OCI-LY1 (cell line): ENCODE results near the gene CCDC9B.

ENCODE experiments used
- H2AFZ ChIP-seq: fragments of 200-600 bp; sonication (generic), shearing (Covaris generic); 2 replicates; pipeline ENCODE4 v1.6.0; 2014; ENCODE audit warnings: antibody characterized with exemption, mild to moderate bottlenecking, low read length
- H3F3A ChIP-seq: fragments of 200-600 bp; sonication (generic), shearing (Covaris generic); 2 replicates; pipeline ENCODE4 v1.6.0; 2014; ENCODE audit warnings: mild to moderate bottlenecking, antibody characterized with exemption, low read length, moderate library complexity; ENCODE audit not compliant: insufficient read depth
- H3K27ac ChIP-seq: fragments of 200-600 bp; sonication (generic); 2 replicates; pipeline ENCODE4 v1.5.1; 2014; ENCODE audit warnings: low read length, mixed run types, mild to moderate bottlenecking, low read depth; ENCODE audit not compliant: poor library complexity, severe bottlenecking
- H3K27me3 ChIP-seq: fragments of 200-600 bp; sonication (generic); 2 replicates; pipeline ENCODE4 v1.6.0; 2014; ENCODE audit warnings: antibody characterized with exemption, mild to moderate bottlenecking, low read length, moderate library complexity; ENCODE audit not compliant: insufficient read depth
- H3K36me3 ChIP-seq: fragments of 200-600 bp; sonication (generic); 2 replicates; pipeline ENCODE4 v1.6.1; 2014; ENCODE audit warnings: mild to moderate bottlenecking, antibody characterized with exemption, low read length, moderate library complexity, mixed read lengths; ENCODE audit not compliant: insufficient read depth
- H3K4me1 ChIP-seq: fragments of 200-600 bp; sonication (generic); 2 replicates; pipeline ENCODE4 v1.5.1; 2014; ENCODE audit warnings: mild to moderate bottlenecking, low read length, moderate library complexity; ENCODE audit not compliant: insufficient read depth, severe bottlenecking
- H3K4me2 ChIP-seq: fragments of 200-600 bp; sonication (generic), shearing (Covaris generic); 2 replicates; pipeline ENCODE4 v1.6.1; 2014; ENCODE audit warnings: low read length
- H3K4me3 ChIP-seq: fragments of 200-600 bp; sonication (generic); 2 replicates; pipeline ENCODE4 v1.5.1; 2014; ENCODE audit warnings: low read length, low read depth, mild to moderate bottlenecking, mixed read lengths; ENCODE audit not compliant: poor library complexity, severe bottlenecking
- H3K79me2 ChIP-seq: fragments of 200-600 bp; shearing (Covaris generic); 2 replicates; pipeline ENCODE4 v1.6.1; 2016; ENCODE audit warnings: mixed run types, low read length, mixed read lengths; ENCODE audit not compliant: insufficient read depth
- H3K9ac ChIP-seq: fragments of 200-600 bp; sonication (generic), shearing (Covaris generic); 2 replicates; pipeline ENCODE4 v1.6.1; 2014; ENCODE audit warnings: mild to moderate bottlenecking, low read length, mixed read lengths
- H3K9me2 ChIP-seq: fragments of 200-600 bp; sonication (generic), shearing (Covaris generic); 2 replicates; pipeline ENCODE4 v1.6.1; 2014; ENCODE audit warnings: low read depth, mild to moderate bottlenecking, low read length, mixed read lengths
- H3K9me3 ChIP-seq: fragments of 200-600 bp; shearing (Covaris generic); 2 replicates; pipeline ENCODE4 v1.6.1; 2014; ENCODE audit warnings: low read length, mixed read lengths
- H4K20me1 ChIP-seq: fragments of 200-600 bp; sonication (generic), shearing (Covaris generic); 2 replicates; pipeline ENCODE4 v1.6.0; 2016; ENCODE audit warnings: mild to moderate bottlenecking, low read length; ENCODE audit not compliant: insufficient read depth
- EZH2 ChIP-seq: fragments of 200-600 bp; sonication (generic), shearing (Covaris generic); IDR thresholded peaks from 2 replicates; pipeline ENCODE4 v1.8.0; 2017; ENCODE audit warnings: borderline replicate concordance, mixed run types, mild to moderate bottlenecking, antibody characterized with exemption, low read length, moderate library complexity, mixed read lengths
- TF ChIP-seq, protein P1 (sequence below): fragments of 200-600 bp; sonication (generic), shearing (Covaris generic); IDR thresholded peaks from 2 replicates; pipeline ENCODE4 v1.5.1; 2017; ENCODE audit warnings: mild to moderate bottlenecking, antibody characterized with exemption, low read length, moderate library complexity, mixed read lengths

CCDC9B gene

GRCh38 chr15:40354408-40355171, 13.9 kb upstream of the CCDC9B start:
- Histone ChIP-seq H3K4me1 (peaks cover 13% of the 10 kb centered on the region), H3K4me2 (no peak overlapping the region), H3K27ac (no peak overlapping the region), H2AFZ (no peak overlapping the region), H3K36me3 (no peaks in the 10 kb centered on the region), H3K9me3 (no peaks in the 10 kb centered on the region), H3K9ac (no peak overlapping the region), H3K4me3 (no peak overlapping the region), H3F3A (no peaks in the 10 kb centered on the region), H3K27me3 (no peaks in the 10 kb centered on the region), H4K20me1 (no peaks in the 10 kb centered on the region), H3K79me2 (no peaks in the 10 kb centered on the region), H3K9me2 (no peaks in the 10 kb centered on the region)
- no peak for TF ChIP-seq EZH2
- TF ChIP-seq, protein P1, sequence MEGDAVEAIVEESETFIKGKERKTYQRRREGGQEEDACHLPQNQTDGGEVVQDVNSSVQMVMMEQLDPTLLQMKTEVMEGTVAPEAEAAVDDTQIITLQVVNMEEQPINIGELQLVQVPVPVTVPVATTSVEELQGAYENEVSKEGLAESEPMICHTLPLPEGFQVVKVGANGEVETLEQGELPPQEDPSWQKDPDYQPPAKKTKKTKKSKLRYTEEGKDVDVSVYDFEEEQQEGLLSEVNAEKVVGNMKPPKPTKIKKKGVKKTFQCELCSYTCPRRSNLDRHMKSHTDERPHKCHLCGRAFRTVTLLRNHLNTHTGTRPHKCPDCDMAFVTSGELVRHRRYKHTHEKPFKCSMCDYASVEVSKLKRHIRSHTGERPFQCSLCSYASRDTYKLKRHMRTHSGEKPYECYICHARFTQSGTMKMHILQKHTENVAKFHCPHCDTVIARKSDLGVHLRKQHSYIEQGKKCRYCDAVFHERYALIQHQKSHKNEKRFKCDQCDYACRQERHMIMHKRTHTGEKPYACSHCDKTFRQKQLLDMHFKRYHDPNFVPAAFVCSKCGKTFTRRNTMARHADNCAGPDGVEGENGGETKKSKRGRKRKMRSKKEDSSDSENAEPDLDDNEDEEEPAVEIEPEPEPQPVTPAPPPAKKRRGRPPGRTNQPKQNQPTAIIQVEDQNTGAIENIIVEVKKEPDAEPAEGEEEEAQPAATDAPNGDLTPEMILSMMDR: peak; percentile 37; the same call in 1 of the 2 replicates

DNA sequence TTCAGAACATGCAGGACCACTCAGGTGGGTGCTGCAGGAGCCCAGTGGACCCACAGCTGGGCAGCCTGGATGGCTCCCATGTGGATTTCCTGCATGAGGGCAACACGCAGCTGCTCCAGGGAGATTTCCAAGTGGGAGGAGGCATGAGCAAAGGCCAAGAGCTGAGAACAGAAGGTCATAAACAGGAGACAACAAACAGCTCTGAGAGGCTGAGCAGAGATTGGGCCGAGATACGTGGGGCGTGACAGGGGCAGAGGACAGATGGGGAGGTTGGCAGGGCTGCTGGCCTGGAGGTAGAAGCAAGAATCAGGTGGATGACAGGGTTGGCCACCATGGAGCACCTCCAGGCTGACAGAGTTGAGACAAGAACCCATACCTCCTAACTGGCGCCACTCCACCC, 13.0 kb upstream of the CCDC9B start:
- Histone ChIP-seq H3F3A (no peaks in the 10 kb centered on the region), H3K79me2 (no peaks in the 10 kb centered on the region), H3K9me2 (no peaks in the 10 kb centered on the region), H3K4me2 (no peak overlapping the region), H4K20me1 (no peaks in the 10 kb centered on the region), H3K27ac (no peak overlapping the region), H3K27me3 (no peaks in the 10 kb centered on the region), H3K36me3 (no peaks in the 10 kb centered on the region), H3K9me3 (no peaks in the 10 kb centered on the region), H2AFZ (no peak overlapping the region), H3K4me3 (no peak overlapping the region), H3K4me1 (peaks cover 10% of the 10 kb centered on the region), H3K9ac (no peak overlapping the region)
- TF ChIP-seq, protein P1: no peak
- no peak for TF ChIP-seq EZH2

DNA sequence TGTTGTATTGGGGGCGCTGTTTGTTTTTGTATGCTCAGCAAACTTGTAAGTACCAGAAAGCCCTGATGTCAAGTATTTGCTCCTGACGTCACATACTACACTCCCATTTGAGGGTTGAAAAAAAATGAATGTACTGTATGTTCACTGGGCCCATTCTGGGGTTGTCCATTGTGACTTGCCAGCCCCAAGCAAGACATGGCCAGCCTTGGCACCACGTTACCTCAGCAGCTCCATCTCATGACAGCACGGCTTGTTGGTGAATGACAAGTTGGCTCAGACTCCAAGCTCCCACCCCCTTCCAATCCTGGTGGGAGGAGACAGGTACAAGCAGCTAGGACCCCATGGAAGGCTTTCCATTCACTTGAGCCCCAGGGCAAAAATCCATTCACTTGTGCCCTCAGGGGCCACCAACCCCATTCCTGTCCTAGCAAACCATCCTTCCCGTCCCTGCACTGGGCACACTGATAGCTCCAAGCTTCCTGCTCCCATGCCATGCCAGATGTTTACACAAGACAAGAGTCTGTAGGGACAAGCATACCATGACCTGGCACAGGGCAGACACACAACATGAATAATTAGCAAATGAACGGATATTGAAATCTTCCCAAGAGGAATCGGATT, 11.7 kb upstream of the CCDC9B start:
- TF ChIP-seq, protein P1: no peak
- TF ChIP-seq EZH2: no peak
- H3K9me3 ChIP-seq: no peaks in the 10 kb centered on the region
- H3K36me3 ChIP-seq: no peaks in the 10 kb centered on the region
- no peak overlapping the region for H3K4me3 ChIP-seq
- peaks cover under 1% of the 10 kb centered on the region for H3K4me1 ChIP-seq
- H2AFZ ChIP-seq: no peak overlapping the region
- H3K27me3 ChIP-seq: no peaks in the 10 kb centered on the region
- no peaks in the 10 kb centered on the region for H3K9me2 ChIP-seq
- H3K27ac ChIP-seq: no peak overlapping the region
- no peak overlapping the region for H3K4me2 ChIP-seq
- H3K79me2 ChIP-seq: no peaks in the 10 kb centered on the region
- no peaks in the 10 kb centered on the region for H3F3A ChIP-seq
- H3K9ac ChIP-seq: no peak overlapping the region
- no peaks in the 10 kb centered on the region for H4K20me1 ChIP-seq
